GM18505 (cell line): ENCODE measurements around the gene EPOP.
A peak's percentile ranks its signal among the peaks of the same experiment; 100 is the strongest.

Source experiments
- ATAC-seq: cut with Tn5 transposase; IDR thresholded peaks from one replicate; pipeline ENCODE4 v1.9.1; 2021; ENCODE audit not compliant: unreplicated experiment
- POLR2A ChIP-seq: IDR thresholded peaks from 4 replicates; pipeline ENCODE4 v1.6.1; 2011; ENCODE audit warnings: borderline replicate concordance; ENCODE audit not compliant: insufficient read depth, insufficient read length; ENCODE audit errors: extremely low read depth

The EPOP gene

GRCh38 chr17:38676706-38677504 is 2.1 kb upstream of the EPOP start:
- ATAC-seq, result no peak
- no peak for TF ChIP-seq POLR2A

DNA sequence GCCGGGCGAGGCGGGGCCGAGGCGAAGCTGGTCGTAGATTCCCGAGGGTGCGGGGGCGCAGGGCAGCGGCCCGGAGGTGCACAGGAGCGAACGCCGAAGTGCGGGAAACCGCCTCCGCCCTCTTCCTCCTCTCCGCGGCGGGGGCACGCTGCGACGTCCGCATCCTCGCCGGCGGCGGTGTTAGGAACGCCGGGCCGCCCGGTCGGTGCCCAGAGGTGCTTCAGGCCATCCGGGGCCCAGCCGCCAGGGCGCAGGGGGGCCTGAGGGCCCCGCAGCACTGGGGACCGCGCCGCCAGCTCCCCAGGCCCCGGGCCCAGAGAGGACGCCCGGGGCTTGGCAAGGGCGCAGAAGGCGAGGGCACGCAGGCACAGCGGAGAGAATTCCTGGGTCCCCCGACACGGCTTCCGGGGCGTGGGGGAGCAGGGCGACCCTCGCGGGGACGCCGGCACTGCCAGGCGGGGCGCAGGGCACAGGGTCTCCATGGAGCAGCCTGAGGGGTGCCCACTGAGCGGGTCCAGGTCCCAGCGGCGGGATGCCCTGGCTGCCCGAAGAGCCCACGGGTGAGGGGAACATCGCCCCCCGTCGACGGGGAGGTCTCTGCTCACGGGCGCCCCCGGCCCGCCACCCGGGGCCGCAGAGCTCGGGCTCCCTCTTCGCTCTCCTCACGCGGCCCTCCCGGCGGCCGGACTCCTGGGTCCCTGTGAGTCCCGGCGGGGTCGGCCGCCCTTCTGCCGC is 576 bp downstream of the EPOP start:
- ATAC-seq, result peak; percentile 31
- no peak for TF ChIP-seq POLR2A

DNA sequence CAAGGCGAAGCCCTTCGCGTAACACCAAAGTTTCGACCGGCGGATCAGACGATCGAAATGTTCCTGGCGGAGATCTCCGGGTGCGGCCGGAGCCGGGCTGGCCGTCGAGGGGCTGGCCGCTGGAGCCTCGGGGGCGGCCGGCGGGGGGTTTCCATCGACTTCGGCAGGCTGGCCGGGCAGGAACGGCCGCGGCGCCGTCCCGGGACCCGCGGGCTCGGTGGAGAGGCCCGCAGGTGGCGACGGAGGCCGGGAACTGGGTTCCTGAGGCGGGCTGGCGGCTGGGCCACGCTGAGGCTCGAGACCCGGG is 1.1 kb downstream of the EPOP start:
- TF ChIP-seq POLR2A, result no peak
- peak; percentile 3 for ATAC-seq

GRCh38 chr17:38672788-38673706 is 1.7 kb downstream of the EPOP start:
- no peak for ATAC-seq
- no peak for TF ChIP-seq POLR2A

GRCh38 chr17:38671939-38672720 is 2.6 kb downstream of the EPOP start:
- ATAC-seq, result no peak
- TF ChIP-seq POLR2A, result no peak

DNA sequence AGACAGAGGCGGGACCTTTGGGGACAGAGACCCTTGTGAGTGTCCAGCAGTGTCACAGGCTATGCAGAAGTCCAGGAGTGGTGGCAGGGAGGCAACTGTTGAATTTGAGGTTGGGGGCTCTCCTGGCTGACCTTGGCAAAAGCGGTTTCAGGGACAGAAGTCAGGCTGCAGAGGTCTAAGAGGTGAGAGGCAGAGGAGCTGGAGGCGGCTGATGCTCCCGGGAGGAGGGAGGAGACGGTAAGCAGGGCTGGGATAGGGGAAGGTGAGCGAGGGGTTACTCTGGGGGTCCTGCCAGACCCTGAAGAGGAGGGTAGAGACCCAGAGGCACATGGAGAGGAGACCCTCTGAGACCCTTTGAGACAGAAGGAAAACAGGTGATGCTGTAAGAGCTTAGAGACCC is 5.2 kb downstream of the EPOP start:
- no peak for ATAC-seq
- no peak for TF ChIP-seq POLR2A

DNA sequence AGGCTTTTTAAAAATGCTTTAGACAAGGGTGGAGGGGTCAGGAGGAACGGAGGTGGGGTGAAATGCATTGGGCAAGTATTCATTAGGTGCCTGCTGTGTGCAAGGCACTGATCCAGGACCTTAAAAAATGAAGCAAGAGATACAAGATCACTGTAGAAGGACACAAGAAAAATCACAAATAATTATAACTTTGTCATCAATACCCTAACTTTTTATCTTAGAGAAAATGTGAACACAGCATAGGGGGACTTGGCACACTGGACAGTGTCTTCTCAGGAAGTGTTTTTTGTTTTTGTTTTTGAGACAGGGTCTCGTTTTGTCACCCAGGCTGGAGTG is 7.0 kb downstream of the EPOP start:
- ATAC-seq, result no peak

DNA sequence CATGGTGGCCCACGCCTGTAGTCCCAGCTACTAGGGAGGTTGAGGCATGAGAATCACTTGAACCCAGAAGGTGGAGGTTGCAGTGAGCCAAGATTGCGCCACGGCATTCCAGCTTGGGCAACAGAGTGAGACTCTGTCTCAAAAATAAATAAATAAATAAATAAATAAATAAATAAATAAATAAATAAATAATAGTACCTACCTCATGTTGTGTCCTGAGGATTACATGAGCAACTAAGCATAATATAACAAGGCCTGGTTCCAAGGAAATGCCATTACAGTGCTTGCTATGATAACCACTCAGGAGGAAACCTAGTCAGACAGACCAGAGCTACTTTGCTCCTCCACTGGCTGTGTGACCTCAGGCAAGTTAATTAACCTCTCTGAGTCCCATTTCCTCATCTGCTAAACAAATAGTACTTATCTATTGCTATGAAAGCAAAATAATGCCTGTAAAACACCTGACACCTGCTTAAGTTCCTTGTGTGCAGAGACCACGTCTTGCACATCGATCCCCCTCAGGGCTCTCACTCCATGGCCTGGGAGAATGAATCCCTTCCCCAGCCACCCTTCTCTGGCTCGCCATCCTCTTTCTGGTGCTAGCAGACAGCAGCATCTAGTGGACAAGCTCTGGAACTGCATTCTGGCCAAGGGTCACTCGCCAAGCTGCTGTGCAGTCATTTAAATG is 7.5 kb downstream of the EPOP start:
- TF ChIP-seq POLR2A, result no peak
- no peak for ATAC-seq

More for the DNA sequence above, 7.0 kb downstream of the EPOP start:
- no peak for TF ChIP-seq POLR2A

GRCh38 chr17:38663964-38664644 is 10.7 kb downstream of the EPOP start:
- ATAC-seq, result no peak

GRCh38 chr17:38663125-38663751 is 11.5 kb downstream of the EPOP start:
- TF ChIP-seq POLR2A, result no peak
- ATAC-seq, result no peak

More at GRCh38 chr17:38663964-38664644, 10.7 kb downstream of the EPOP start:
- TF ChIP-seq POLR2A, result no peak
